ENCODE results near the gene TLCD1.
"Not testable (repeated sequence)": the region's sequence is repeated elsewhere in the genome, so short reads cannot be mapped to it uniquely, and the experiment has no call there.

Gene TLCD1

DNA sequence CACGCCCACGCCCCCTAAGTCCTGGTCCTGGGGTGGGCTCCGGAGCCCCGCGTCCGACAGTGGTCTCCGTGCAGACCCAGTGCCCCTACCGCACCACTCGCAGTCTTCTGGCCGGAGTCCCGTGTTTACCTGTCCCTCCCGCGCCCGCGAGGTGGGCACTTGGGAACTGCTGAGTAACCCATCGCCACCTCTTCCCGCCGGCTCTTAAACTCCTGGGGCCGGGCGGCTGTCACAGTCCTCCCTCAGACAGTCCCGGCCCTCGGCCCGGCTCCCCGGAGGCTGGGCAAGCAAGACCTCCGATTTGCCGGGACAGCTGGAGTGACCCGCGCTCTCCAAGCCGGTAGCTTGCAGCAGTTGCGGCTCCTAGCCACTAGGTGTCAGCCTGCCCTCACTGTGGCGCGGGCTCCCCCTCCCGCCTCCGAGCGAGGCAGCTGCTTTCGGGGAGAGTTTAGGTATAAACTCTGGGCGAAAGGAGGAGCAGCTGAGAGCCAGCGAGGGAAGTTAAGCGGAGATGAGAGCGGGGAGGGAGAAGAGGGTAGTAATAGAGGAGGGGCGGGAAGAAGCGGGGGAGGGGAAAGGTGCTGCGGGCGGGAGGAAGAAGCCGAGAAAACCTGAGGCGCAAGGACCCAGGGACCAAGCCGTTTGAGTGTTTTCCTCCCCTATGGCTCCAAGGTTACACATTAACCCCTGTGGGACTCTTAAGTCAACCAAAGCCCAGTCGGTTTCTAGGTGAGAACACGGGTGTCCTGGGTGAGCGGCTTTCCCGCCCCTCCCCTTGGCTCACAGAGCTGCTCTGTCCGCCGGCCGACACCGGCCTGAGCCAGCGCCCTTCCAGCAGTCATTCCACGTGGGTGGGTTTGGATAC, 826 bp upstream of the TLCD1 start:
- peak; percentile 84 for DNase-seq

DNA sequence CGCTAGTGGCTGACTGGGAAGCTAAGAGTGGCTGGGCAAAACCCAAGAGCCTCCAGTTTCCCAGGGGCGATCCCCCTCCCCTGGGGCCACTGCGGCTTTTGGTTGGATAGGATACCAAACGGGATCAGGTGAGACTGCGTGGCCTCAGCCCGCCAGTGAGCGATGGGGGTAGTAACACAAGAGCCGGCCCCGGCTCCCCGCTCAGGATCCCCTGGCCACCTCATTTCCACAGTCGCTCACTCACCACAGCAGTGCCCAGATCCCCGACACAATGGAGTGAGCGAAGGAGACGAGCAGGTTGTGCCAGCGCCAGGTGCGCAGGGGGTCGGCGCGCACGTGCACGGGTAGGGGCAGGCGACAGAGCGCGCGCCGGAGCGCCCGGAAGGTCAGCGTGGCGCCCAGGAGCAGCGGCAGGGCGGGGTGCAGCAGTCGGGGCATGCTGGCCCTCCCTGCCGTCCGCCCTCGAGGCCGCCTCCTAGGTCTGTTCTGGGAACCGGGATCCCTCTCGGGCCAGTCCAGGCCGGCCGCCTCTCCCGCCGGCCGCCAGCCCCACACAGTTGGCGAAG, 290 bp downstream of the TLCD1 start:
- no peak for DNase-seq

DNA sequence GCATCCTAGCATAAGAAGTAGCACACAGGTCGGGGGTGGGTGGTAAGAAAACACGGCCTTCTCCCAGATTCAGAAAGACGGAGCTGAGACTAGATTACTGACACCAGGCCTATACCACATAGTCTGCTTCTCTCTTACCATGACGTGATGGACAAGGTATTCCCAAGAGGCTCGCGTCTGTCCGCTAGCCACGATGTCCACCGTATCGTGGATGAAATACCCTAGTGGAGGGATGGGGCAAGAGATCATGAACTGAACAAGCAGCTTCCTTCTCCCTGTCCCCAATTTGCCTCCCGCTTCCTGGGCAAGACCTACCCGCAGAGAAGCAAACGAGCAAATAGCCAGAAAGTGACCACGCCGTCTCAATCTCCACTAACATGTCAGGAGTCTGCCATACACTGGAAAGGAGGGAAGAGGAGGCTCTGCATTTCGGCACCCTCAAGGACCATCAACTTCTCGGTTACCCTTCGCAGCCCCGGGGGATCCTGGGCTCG, 820 bp downstream of the TLCD1 start:
- no peak for DNase-seq

DNA sequence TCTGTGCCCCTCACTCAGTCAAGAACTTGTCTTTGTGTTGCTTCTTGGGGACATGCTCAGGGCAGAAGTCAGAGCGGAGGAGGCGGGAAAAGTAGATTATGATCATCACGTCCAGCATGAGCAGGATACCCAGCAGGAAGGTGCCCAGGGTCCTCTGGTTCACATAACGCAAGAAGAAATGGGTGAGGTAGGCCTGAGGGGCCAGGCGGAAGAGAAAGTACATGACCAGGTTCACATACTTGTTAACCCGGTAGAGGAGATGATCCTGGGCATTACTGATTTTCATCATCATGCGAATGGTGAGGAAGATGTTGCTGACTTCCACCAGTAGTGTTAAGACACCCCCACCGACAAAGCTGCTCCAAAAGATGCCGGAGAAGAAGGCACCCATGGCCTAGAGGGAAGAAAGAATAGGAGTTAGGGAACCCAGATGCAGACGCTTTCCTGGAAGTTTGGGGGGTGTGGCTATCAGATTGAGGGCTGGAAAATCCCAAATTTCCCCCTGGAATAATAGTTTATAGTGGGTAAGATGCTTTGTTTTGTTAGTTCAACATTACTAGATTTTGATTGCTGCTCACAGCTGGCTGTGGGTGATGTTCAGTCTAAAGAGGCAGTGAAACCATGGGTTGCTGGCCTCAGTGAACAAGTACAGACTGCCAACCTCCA, 1.4 kb downstream of the TLCD1 start:
- DNase-seq = no peak

DNA sequence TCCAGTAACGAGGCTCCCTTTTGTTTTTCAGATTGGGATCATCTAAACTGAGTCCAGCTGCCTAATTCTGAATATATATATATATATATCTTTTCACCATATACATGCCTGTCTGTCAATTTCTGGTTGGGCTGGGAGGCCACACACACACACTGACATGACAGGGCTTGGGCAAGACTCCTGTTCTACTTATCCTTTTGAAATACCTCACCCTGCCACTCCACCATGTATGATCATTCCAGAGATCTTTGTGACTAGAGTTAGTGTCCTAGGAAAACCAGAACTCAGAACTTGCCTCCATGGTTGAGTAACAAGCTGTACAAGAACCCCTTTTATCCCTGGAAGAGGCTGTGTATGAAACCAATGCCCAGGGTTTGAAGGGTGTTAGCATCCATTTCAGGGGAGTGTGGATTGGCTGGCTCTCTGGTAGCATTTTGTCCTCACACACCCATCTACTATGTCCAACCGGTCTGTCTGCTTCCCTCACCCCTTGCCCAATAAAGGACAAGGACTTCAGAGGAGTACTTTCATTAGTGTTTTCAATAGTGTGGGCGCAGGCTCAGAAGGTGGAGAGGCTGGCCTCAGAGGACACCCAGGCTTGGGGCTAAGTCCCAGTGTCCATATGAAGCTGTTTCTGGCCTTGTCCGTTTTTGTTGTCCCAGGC, 2.1 kb downstream of the TLCD1 start:
- DNase-seq = not testable (repeated sequence)

DNA sequence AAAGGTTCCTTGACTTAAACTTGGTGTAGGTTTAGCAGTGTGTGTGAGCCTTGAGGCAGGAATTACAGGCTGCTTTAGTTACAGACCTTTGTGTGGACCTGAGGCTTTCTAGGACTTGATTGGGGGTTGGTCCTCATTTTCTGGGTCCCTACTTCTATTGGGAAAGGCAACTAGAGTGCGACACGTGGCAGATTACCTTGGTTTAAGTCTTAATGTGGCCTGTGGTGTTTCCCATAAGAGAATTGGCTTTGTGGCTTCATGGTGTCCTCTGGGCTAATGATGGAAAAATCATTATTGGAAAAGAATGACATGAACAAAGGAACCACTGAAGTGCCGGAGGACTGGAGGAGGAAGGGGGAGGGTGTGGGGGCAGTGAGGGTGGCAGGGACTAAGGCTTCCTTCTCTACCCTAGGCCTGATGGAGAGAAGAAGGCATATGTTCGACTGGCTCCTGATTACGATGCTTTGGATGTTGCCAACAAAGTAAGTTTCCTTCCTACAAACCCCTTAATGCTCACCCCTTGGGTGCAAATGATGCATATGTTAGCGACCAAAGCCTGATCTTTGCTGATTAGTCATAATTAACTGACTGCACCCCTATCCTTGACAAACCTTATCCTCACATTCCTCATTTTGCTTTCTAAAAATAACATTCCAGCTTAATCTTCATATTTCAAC, 2.7 kb downstream of the TLCD1 start:
- DNase-seq = no peak

DNA sequence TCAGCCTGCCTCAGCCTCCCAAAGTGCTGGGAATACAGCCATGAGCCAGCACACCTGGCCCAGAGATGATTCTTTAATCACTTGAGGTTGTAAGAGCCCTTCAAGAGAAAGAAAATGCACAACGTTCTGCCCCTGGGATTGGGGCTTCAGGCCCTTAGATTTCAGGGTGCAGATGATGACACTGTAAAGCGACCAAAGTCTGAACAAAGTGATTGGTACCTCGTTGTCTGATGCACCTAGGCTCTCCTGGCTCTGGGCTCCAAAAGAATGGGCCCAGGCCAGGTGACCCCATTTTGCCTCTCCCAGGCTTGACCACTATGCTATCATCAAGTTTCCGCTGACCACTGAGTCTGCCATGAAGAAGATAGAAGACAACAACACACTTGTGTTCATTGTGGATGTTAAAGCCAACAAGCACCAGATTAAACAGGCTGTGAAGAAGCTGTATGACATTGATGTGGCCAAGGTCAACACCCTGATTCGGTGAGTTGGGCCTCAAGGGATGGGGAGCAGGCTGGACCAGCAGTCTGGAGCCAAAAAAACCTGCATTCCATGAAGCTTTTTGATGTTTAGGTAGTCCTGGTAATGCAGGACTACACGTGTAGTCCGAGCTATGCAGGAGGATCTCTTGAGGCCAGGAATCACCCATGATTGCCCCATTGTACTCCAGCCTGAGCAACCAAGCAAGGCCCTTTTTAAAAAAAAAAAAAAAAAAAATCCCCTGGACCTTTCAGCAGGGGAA, 3.4 kb downstream of the TLCD1 start:
- no peak for DNase-seq

DNA sequence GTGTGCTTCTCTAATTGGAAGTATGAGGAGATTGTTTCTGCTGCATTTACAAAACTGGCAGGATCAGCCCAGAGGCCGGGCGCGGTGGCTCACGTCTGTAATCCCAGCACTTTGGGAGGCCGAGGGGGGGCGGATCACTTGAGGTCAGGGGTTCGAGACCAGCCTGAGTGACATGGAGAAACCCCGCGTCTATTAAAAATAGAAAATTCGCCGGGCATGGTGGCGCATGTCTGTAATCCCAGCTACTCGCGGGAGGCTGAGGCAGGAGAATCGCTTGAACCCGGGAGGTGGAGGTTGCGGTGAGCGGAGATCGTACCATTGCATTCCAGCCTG, 5.1 kb downstream of the TLCD1 start:
- DNase-seq = not testable (repeated sequence)

DNA sequence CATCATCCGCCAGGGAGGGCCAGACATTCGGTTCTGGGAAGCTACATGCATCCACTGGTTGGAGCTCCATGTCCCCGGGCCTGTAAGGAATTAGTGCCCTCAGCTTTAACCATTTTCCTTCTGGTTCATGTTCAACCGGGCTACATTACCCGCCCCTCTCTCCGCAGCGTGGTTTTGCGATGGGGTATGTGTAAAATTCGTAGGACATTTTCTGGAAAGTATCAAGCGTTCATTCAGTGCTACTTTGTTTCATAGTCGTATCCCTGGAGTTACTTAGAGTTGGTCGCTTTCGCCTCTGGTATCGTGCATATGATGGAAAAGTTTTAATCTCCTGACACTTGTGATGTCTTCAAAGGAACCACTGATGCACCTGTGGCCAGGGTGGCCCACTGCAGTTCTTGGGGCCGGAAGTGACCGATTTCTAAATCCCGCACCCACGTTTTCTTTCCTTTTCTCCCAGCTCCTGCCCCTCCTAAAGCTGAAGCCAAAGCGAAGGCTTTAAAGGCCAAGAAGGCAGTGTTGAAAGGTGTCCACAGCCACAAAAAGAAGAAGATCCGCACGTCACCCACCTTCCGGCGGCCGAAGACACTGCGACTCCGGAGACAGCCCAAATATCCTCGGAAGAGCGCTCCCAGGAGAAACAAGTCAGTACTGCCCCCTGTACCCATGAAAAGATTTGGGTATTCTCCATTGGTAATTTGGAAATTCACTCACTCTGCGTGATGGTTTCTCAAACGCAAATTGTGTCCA, 5.6 kb downstream of the TLCD1 start:
- no peak for DNase-seq

DNA sequence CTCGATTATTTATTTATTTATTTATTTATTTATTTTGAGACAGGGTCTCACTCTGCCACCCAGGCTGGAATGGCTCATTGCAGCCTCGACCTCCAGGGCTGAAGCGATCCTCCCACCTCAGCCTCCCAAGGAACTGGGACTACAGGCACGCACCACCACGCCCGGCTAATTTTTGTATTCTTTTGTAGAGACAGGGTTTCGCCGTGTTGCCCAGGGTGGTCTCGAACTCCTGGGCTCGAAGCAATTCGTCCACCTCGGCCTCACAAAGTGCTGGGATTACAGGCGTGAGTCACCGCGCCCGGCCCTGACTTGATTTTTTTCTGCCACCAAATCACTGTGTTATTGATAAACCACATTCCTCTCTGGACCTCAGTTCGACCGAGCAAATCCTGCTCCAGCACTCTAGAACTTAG, 7.0 kb downstream of the TLCD1 start:
- DNase-seq = no peak

DNA sequence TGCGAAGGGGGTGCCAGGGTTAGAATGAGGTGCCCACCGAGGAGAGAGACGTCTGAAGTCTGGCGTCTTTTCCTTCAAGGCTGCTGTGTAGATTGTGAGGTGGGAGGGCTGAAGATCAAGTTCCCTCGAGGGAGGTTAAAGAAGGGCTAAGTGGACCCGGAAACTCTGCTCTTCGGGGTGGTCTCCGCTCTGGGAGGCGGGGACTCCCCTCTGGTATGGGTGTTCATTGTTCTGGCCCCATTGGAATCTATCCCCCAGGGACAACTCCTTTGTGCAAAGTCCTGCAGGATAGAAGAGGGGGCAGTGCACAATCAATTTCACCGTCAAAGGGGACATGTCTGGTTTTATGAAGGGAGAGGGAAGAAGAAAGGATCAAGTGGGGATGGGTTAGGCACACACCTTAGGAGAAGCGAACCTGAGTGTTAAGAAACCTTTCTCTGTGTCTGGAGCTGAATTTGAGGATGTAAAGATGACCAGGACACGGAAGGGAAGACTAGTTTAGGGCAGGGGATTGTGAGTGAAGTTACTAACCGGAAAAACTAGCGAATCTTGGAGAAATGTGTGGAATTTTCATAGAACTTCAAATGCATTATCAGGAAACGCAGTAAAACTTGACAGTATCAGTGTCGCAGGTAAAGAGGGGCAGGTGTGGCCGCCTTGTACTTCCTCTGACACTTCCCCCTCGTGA, 7.6 kb downstream of the TLCD1 start:
- DNase-seq = no peak

DNA sequence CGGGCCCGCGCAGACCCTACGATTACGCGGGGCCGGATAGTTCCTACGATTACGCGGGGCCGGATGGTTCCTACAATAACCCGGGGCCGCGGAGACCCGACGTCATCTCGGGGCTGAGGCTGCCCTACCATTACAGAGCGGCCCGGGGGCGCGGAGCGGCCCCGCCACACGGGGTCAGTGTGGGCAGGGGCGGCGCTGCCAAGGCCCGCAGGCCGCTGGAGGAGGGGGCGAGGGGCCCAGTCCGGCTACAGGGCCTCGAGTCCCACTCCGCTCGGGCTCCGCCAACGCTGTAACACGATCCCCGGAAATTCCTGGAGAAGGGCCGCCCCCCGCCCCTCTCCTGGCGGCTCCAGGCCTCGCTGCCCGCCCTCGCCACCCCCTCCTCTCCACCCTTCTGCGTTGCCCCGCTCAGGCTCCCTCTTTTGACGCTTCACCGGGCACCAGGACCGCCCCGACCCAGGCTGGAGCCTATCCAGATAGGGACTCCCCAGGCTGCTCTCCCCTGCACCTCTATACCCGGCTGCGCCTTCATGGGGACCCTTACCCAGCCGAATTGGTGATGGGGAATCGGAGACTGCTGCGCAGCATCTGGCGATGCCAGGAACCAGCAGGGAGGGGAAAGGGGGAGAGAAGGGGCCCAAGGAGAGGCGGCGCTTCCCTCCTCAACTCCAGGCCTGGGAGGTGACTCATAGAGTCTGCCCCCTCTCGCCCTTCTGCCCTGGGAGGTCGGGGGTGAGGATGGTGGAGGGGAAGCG, 8.3 kb downstream of the TLCD1 start, which contains the start of gene RAB34:
Gene RAB34 (minus strand): TSS at position 291 of the 755 bp plus-strand sequence. CDS start 602 bp downstream, outside the sequence.
- peak; percentile 30 for DNase-seq

DNA sequence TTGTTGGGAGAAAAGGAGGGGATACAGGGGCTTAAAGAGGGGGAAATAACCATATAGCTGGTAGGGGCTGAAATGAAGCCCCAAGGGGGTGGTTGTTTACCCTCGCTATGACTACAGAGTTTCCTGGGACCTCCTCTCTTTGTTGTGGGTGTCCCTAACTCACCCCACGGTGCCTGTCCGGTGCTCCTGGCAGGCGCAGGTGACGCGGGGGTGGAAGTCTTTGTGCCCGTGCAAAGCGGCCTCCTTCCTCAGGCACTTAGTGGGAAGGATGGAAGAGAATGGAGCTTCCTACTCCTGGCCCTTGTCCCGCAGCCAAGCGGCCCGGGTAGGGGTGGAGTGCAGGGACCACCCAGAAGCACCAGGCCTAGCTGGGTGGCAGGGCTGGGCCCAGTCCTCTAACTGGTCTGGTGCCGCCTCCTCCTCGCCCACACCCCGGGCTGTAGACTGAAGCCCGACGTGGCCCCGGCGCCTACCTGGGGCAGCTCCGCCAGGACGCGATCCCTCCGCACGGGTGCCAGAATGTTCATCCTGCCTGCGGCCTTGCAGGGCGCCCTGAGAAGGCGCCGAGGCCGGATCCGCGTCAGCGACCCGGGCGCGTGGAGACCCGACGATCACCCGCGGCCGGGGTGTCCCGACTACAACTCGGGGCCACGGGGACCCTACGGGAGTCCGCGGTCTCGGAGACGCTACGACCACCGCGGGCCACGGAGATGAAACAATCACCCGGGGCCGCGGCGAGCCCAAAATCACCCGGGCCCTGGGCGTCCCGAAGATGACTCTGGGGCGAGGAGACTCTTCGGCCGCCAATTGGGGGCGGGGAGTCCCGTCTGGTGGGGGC, 9.1 kb downstream of the TLCD1 start:
- no peak for DNase-seq

DNA sequence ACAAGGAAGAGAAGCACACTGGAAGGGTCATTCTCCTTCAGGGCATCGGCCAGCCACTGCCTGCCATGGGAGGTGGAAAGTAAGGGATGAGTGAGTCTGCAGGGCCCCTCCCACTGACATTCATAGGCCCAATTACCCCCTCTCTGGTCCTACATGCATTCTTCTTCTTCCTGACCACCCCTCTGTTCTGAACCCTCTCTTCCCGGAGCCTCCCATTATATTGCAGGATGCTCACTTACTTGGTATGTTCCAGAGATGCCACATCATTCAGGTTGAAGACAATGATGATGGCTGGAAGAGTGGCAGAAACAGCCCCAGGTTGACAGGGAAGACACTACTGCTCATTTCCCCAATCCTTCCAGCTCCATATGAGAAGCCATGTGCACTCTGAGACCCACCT, 10.8 kb downstream of the TLCD1 start:
- no peak for DNase-seq

DNA sequence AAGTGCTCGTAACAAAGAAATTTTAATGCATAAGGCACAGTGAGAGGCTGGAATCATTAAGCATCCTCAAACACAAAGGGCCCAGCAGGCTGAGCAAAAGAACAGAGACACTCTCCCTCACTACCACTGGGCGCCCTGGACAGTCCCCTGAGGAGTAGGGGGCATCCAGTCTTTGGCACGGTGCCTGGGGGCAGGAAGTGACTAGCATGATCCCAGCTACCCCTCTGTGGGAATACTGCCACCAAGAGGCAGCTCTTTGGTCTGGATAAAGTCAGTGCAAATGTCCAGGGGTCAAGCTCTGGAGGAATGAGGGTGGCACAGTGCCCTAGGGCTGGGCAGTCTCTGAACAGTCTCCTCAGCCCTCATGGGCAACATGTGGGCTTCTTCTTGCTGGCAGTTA, 11.8 kb downstream of the TLCD1 start:
- DNase-seq = no peak

DNA sequence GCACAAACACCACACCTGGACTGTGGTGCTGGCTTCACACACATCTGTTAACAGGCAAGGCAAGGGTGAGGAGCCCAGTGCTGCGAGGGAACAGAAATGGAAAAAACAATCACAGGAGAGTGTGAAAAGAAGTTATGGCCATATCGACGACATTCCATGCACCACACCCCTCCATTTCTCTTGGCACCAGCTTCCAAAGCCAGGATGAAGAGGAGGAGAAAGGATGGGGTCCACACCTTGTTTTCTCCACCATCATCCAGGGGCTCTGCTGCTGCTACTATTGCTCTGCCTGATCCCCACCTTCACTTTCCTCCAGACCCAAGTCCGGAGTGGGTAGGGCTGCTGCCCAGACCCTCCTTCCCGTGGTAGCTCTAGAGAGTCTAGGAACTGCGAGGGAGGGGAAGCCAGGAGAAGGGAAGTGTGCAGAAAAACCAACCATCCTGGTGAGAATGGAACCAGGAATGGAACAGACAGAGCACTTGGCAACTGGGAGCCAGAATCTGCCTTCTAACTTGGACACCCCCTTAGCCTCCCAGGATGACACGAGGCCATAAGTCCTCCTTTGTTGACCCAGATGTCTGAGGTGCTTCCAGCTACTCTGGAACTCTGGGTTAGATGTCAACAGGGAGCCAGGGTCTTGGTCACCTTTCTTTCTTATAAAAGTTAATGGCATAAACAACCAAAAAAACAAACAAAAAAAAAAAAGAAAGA, 13.2 kb downstream of the TLCD1 start:
- no peak for DNase-seq

DNA sequence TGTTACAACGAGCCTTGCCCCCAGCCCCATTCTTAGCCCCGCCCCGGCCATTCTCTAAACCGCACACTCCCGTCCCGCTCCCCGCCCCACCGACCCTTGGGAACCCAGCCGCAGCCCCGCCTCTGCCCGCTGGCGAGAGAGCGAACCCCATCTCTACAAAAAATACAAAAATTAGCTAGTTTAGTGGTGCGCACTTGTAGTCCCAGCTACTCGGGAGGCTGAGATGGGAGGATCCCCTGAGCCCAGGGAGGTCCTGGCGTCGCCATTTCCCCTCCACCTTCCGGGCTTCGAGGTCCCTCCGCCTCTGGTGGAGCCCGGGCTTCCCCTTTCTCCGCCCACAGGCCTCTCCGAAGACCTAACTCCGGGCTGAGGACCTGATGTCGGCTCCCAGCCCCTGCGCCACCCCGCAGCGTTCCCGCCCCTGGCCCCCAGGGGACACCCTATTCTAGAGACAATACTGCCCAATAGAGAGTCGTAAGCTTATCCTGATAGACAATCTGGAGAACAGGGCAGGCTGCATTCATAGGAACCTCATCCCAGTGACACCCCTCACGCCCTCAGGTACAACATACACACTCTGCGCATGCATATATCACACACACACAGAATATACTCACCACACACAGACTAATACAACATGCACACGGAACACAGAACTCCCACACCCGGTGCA, 13.9 kb downstream of the TLCD1 start:
- peak; percentile 42 for DNase-seq

DNA sequence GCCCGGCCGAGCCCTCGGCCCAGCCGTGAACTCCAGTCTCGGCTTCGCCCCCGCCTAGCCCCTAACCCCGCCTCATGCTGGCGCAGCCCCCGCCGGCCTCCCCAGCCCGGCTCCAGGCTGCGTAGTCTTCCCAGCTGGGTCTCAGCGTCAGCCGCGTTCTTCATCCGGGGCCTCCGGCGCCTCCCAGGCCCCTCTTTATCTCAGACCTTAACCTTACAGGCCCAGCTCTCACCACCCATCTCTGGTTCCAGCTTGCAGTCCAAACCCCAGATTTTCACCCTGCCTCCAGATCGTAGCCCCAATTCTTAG, 14.4 kb downstream of the TLCD1 start, which contains the start of gene PROCA1:
Gene PROCA1 (minus strand): TSS at position 166 of the 309 bp plus-strand sequence. CDS start 228 bp downstream, outside the sequence.
- no peak for DNase-seq
